GM12872 (cell line): Measurements from ENCODE around the gene INPP5D.

Source experiments
- CTCF ChIP-seq: IDR thresholded peaks from 3 replicates; pipeline ENCODE4 v1.5.1; 2011; ENCODE audit warnings: low read depth, mild to moderate bottlenecking, low read length, moderate library complexity; ENCODE audit not compliant: insufficient read depth

INPP5D gene

GRCh38 chr2:233233618-233234230 is 173.6 kb downstream of the INPP5D start:
- no peak for TF ChIP-seq CTCF

GRCh38 chr2:233234264-233234663 is 174.1 kb downstream of the INPP5D start:
- no peak for TF ChIP-seq CTCF

- no peak for TF ChIP-seq CTCF
Observed at GRCh38 chr2:233234996-233235395, 174.9 kb downstream of the INPP5D start.

GRCh38 chr2:233235977-233236376 is 175.8 kb downstream of the INPP5D start:
- no peak for TF ChIP-seq CTCF

GRCh38 chr2:233236820-233237589 is 176.9 kb downstream of the INPP5D start:
- TF ChIP-seq CTCF, result no peak

- no peak for TF ChIP-seq CTCF
Observed at GRCh38 chr2:233240897-233241296, 180.8 kb downstream of the INPP5D start.

GRCh38 chr2:233241803-233242202 is 181.7 kb downstream of the INPP5D start:
- no peak for TF ChIP-seq CTCF
